Uterus (tissue), 4 donors: ENCODE data around the gene MFAP1. TPM values are rescaled to one million over a fixed set of nuclear protein-coding genes. Genes with fewer than 3 reads are reported as not detected.
"Not testable (repeated sequence)": the region's sequence is repeated elsewhere in the genome, so short reads cannot be mapped to it uniquely, and the experiment has no call there.

Experiments used
- DNase-seq, 2 donors: peaks; one replicate each; pipeline ENCODE4 v3.0.0-alpha.2; 2019 to 2020
- H3K27ac ChIP-seq, 2 donors: fragments of 200-600 bp; sonication (generic); 1 replicate in 1 of 2; 2 replicates in 1 of 2; pipeline ENCODE4 v1.5.1; 2016 to 2018
- H3K27me3 ChIP-seq, 2 donors: fragments of 200-600 bp; sonication (generic); one replicate each; pipeline ENCODE4 v1.5.1; 2018 to 2019; ENCODE audit warnings: control low read depth in 1 of 2
- H3K36me3 ChIP-seq, 2 donors: fragments of 200-600 bp; sonication (generic); one replicate each; pipeline ENCODE4 v1.5.1; 2019; ENCODE audit warnings: control low read depth in 1 of 2
- H3K4me1 ChIP-seq, 2 donors: fragments of 200-600 bp; sonication (generic); one replicate each; pipeline ENCODE4 v1.5.1; 2018 to 2019; ENCODE audit warnings: control low read depth in 1 of 2
- H3K4me3 ChIP-seq, 2 donors: fragments of 200-600 bp; sonication (generic); 1 replicate in 1 of 2; 2 replicates in 1 of 2; pipeline ENCODE4 v1.5.1; 2018 to 2019; ENCODE audit warnings: mild to moderate bottlenecking in 1 of 2
- H3K9me3 ChIP-seq, 2 donors: fragments of 200-600 bp; sonication (generic); one replicate each; pipeline ENCODE4 v1.5.1; 2019; ENCODE audit warnings: control low read depth in 1 of 2
- CTCF ChIP-seq, 4 experiments: fragments of 200-600 bp in 2 of 4; fragments of 450-650 bp in 2 of 4; sonication (generic) in 2 of 4; IDR thresholded peaks; one replicate each; pipeline ENCODE4 v1.5.1; 2016 to 2019; ENCODE audit warnings: antibody characterized with exemption in 4 of 4, mild to moderate bottlenecking in 2 of 4, moderate library complexity in 1 of 4
- POLR2A ChIP-seq, 2 donors: fragments of 450-650 bp; IDR thresholded peaks; one replicate each; pipeline ENCODE4 v1.6.1; 2016; ENCODE audit warnings: antibody characterized with exemption in 2 of 2, mild to moderate bottlenecking in 1 of 2, moderate library complexity in 1 of 2
- intact Hi-C: fragments of 100-400 bp; cut with DNase I; formaldehyde crosslinking; loops from one replicate; pipeline ENCODE4 v1.15.1; 2023; ENCODE audit warnings: low total_unique reads
- total RNA-seq, 4 donors: library from RNA; depleted of rRNA in 3 of 4; stranded (reverse); fragments of >200 nt in 3 of 4; gene quantifications; one replicate each; pipeline versions ENCODE4 v1.1.0 to v1.2.4, GENCODE V29; 2014 to 2023
- donor health status: DM: yes; HTN: yes; CAD: no.

MFAP1 gene
- total RNA-seq, 4 donors from 2014 or later, result 9.5 to 26.3 (median 15.1) TPM

DNA sequence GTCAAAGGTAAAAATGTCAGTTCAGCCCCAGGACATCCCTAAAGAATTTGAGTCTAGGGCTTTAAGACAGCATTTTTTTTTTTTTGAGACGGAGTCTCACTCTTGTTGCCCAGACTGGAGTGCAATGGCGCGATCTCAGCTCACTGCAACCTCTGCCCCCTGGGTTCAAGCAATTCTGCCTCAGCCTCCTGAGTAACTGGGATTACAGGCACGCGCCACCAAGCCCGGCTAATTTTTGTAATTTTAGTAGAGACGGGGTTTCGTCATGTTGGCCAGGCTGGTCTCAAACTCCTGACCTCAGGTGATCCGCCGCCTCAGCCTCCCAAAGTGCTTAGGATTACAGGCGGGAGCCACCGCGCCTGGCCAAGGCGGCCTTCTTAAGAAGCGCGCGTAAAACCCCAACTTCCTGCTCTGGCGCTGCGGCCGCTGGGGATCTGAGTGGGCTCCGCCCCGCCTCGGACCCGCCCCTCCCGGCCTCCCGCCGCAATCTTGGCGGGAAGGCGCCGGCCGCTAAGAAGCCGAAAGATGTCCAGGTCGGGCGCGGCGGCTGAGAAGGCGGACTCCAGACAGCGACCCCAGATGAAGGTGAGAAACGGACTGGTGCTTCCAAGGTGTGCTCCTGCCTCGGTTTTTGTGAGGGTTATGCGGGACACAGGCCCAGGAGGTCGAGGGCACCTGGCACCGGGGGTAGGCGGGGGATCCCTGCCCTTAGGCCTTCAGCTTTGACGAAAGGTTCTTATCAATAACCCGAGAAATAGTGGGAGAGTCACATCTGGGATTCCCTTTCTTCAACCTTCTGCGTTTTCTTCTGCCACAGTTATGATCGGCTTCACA is 2.2 kb upstream of the MFAP1 start, which contains the start of gene WDR76:
Gene WDR76 (plus strand): TSS at position 495 of the 834 bp plus-strand sequence. CDS start 31 bp downstream, at position 526.
- no peaks in the 10 kb centered on the region for H3K9me3 ChIP-seq
- peaks cover 0 to 19% of the 10 kb centered on the region in 2 donors for H3K4me1 ChIP-seq
- intact Hi-C loops, result no loop called here
- no peaks in the 10 kb centered on the region for H3K36me3 ChIP-seq
- TF ChIP-seq POLR2A (IDR thresholded peaks at IDR 0.05) (peak; percentile 23 to 30), CTCF (IDR thresholded peaks at IDR 0.05) (no peak)
- H3K4me3 ChIP-seq, result peak within 1 kb of the TSS; percentile 43 to 49
- H3K27me3 ChIP-seq, result no peaks in the 10 kb centered on the region
- DNase-seq, result peak; percentile 80 to 82
- H3K27ac ChIP-seq, result peak within 1 kb of the TSS; percentile 77 to 83

DNA sequence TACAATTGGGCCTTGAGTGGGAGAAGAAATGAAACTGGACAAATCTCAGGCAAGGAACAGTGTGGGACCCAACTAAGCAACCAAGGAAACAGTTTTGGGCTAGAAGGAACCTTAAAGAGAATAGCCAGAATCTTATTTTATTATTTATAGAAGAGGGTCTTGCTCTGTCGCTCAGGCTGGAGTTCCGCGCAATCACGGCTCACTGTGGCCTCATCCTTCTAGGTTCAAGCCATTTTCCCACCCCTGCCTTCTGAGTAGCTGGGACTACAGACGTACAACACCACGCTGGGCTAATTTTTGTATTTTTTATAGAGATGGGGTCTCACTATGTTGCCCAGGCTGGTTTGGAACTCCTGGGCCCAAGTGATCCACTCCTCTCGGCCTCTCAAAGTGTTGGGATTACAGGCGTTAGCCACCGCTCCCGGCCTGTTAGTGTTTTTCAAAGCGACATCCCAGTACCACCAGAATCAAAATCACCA is 1.6 kb upstream of the MFAP1 start:
- no peak for TF ChIP-seq POLR2A (IDR thresholded peaks at IDR 0.05)
- TF ChIP-seq CTCF (IDR thresholded peaks at IDR 0.05), result no peak
- intact Hi-C loops, result no loop called here
- no peaks in the 10 kb centered on the region for H3K9me3 ChIP-seq
- no peak for DNase-seq
- no peaks in the 10 kb centered on the region for H3K36me3 ChIP-seq
- H3K27ac ChIP-seq, result peak overlapping the region; percentile 77 to 83
- peak overlapping the region; percentile 43 to 49 for H3K4me3 ChIP-seq
- H3K4me1 ChIP-seq, result peaks cover 0 to 19% of the 10 kb centered on the region in 2 donors
- H3K27me3 ChIP-seq, result no peaks in the 10 kb centered on the region

DNA sequence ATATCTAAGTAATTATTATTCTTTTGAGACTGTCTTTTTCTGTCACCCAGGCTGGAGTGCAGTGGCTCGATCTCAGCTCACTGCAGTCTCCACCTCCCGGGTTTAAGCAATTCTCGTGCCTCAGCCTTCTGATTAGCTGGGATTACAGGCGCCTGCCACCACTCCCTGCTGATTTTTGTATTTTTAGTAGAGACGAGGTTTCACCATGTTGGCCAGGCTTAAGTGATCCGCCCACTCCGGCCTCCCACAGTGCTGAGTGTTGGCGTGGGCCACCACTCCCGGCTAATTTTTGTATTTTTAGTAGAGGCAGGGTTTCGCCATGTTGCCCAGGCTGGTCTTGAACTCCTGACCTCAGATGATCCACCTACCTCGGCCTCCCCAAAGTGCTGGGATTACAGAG is 815 bp upstream of the MFAP1 start:
- H3K27ac ChIP-seq, H3K36me3 ChIP-seq, H3K27me3 ChIP-seq, DNase-seq, H3K9me3 ChIP-seq, intact Hi-C loops: not testable (repeated sequence)
- Histone ChIP-seq H3K4me1 (peaks cover 0 to 19% of the 10 kb centered on the region in 2 donors), H3K4me3 (peak overlapping the region in 1 of 2 donors; percentile 85)

- TF ChIP-seq POLR2A (IDR thresholded peaks at IDR 0.05), result no peak
- TF ChIP-seq CTCF (IDR thresholded peaks at IDR 0.05), result no peak
- intact Hi-C loops, result no loop called here
- no peaks in the 10 kb centered on the region for H3K27me3 ChIP-seq
- H3K4me3 ChIP-seq, result no peak overlapping the region
- H3K4me1 ChIP-seq, result peaks cover 0 to 10% of the 10 kb centered on the region in 2 donors
- no peaks in the 10 kb centered on the region for H3K36me3 ChIP-seq
- no peak for DNase-seq
- no peaks in the 10 kb centered on the region for H3K9me3 ChIP-seq
- H3K27ac ChIP-seq, result no peak overlapping the region
Observed at GRCh38 chr15:43821505-43821904, 3.0 kb downstream of the MFAP1 start.

DNA sequence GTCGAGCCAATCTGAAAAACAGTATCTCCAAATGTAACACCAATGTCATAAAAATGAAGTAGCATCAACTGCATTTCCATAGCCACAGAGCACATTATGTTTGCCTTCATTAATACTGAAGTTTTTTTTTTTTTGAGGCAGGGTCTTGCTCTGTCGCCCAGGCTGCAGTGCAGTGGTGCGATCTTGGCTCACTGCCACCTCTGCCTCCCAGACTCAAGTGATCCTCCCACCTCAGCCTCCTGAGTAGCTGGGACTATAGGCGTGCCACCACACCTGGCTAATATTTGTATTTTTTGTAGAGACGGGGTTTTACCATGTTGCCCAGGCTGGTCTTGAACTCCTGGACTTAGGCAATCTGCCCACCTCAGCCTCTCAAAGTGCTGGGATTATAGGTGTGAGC is 9.4 kb downstream of the MFAP1 start:
- intact Hi-C loops, H3K27ac ChIP-seq, H3K4me1 ChIP-seq, H3K9me3 ChIP-seq, H3K27me3 ChIP-seq, DNase-seq, H3K36me3 ChIP-seq, H3K4me3 ChIP-seq: not testable (repeated sequence)

- no peak for DNase-seq
- Histone ChIP-seq H3K4me1 (no peaks in the 10 kb centered on the region), H3K36me3 (no peaks in the 10 kb centered on the region), H3K27me3 (no peaks in the 10 kb centered on the region), H3K27ac (no peak overlapping the region), H3K9me3 (no peaks in the 10 kb centered on the region), H3K4me3 (no peak overlapping the region)
- intact Hi-C loops, result no loop called here
- TF ChIP-seq POLR2A (IDR thresholded peaks at IDR 0.05), result no peak
- TF ChIP-seq CTCF (IDR thresholded peaks at IDR 0.05), result no peak
Observed at GRCh38 chr15:43808960-43809678, 15.4 kb downstream of the MFAP1 start.
